Stimulated activated CD8-positive, alpha-beta memory T cell treated with anti-CD3 and anti-CD28 coated beads, Interleukin-4, amount 100 ng/mL, for 4 hours (primary cell): ENCODE measurements around the gene ARHGAP10.
"Not testable (repeated sequence)": the region's sequence is repeated elsewhere in the genome, so short reads cannot be mapped to it uniquely, and the experiment has no call there.

Experiments
- DNase-seq, 2 donors: peaks; one replicate each; pipeline ENCODE4 v3.0.0-alpha.2; 2020; ENCODE audit warnings: low read depth in 2 of 2, low spot score in 1 of 2

The ARHGAP10 gene

GRCh38 chr4:147846318-147847155 is 114.6 kb downstream of the ARHGAP10 start:
- no peak for DNase-seq

GRCh38 chr4:147847751-147848590 is 116.1 kb downstream of the ARHGAP10 start:
- DNase-seq = no peak

- no peak for DNase-seq
Observed at GRCh38 chr4:147848634-147849033, 116.7 kb downstream of the ARHGAP10 start.

GRCh38 chr4:147851135-147851534 is 119.2 kb downstream of the ARHGAP10 start:
- no peak for DNase-seq

GRCh38 chr4:147853706-147854105 is 121.8 kb downstream of the ARHGAP10 start:
- no peak for DNase-seq

- no peak for DNase-seq
Observed at GRCh38 chr4:147854154-147854553, 122.3 kb downstream of the ARHGAP10 start.

GRCh38 chr4:147855571-147856009 is 123.7 kb downstream of the ARHGAP10 start:
- no peak for DNase-seq

- no peak for DNase-seq
Observed at GRCh38 chr4:147860960-147861359, 129.1 kb downstream of the ARHGAP10 start.

- no peak for DNase-seq
Observed at GRCh38 chr4:147862043-147862692, 130.3 kb downstream of the ARHGAP10 start.

- DNase-seq = no peak
Observed at GRCh38 chr4:147863111-147863747, 131.3 kb downstream of the ARHGAP10 start.

- no peak for DNase-seq
Observed at GRCh38 chr4:147863808-147864472, 132.1 kb downstream of the ARHGAP10 start.

GRCh38 chr4:147864607-147865006 is 132.7 kb downstream of the ARHGAP10 start:
- no peak for DNase-seq

- no peak for DNase-seq
Observed at GRCh38 chr4:147865926-147866325, 134.0 kb downstream of the ARHGAP10 start.

GRCh38 chr4:147866532-147867271 is 134.8 kb downstream of the ARHGAP10 start:
- DNase-seq = peak; percentile 75 to 94

- DNase-seq = no peak
Observed at GRCh38 chr4:147874109-147874508, 142.2 kb downstream of the ARHGAP10 start.

- no peak for DNase-seq
Observed at GRCh38 chr4:147877308-147877771, 145.5 kb downstream of the ARHGAP10 start.

- DNase-seq = no peak
Observed at GRCh38 chr4:147879676-147880075, 147.8 kb downstream of the ARHGAP10 start.

GRCh38 chr4:147880511-147880910 is 148.6 kb downstream of the ARHGAP10 start:
- no peak for DNase-seq

- DNase-seq = no peak
Observed at GRCh38 chr4:147884536-147884935, 152.6 kb downstream of the ARHGAP10 start.

- DNase-seq = not testable (repeated sequence)
Observed at GRCh38 chr4:147885216-147885615, 153.3 kb downstream of the ARHGAP10 start.
